ENCODE results near the gene ANO9.

The ANO9 gene

GRCh38 chr11:468493-468892, 26.7 kb upstream of the ANO9 start:
- H3K27ac Mint-ChIP-seq (ENCODE audit: low read depth), result no peak overlapping the region
- no peak overlapping the region for H3K4me3 Mint-ChIP-seq
- no peaks in the 10 kb centered on the region for H3K9me3 Mint-ChIP-seq

GRCh38 chr11:468036-468435, 26.2 kb upstream of the ANO9 start:
- Mint-ChIP-seq H3K4me3 (no peak overlapping the region), H3K27me3 (no peaks in the 10 kb centered on the region), H3K27ac (ENCODE audit: low read depth) (no peak overlapping the region), H3K36me3 (ENCODE audit: insufficient read depth) (peaks cover 11% of the 10 kb centered on the region), H3K9me3 (no peaks in the 10 kb centered on the region), H3K4me1 (no peaks in the 10 kb centered on the region)
- ATAC-seq (replicated peaks; ENCODE audit: extremely low read depth, poor library complexity, severe bottlenecking) (no peak), DNase-seq (ENCODE audit: low spot score in 2 of 2) (no peak)

More at GRCh38 chr11:468493-468892, 26.7 kb upstream of the ANO9 start:
- ATAC-seq (replicated peaks; ENCODE audit: extremely low read depth, poor library complexity, severe bottlenecking) (no peak), DNase-seq (ENCODE audit: low spot score in 2 of 2) (no peak)
- H3K4me1 Mint-ChIP-seq, result no peaks in the 10 kb centered on the region
- H3K27me3 Mint-ChIP-seq, result no peaks in the 10 kb centered on the region
- peaks cover 11% of the 10 kb centered on the region for H3K36me3 Mint-ChIP-seq (ENCODE audit: insufficient read depth)

- DNase-seq (ENCODE audit: low spot score in 2 of 2) (no peak), ATAC-seq (replicated peaks; ENCODE audit: extremely low read depth, poor library complexity, severe bottlenecking) (no peak)
- Mint-ChIP-seq H3K27ac (ENCODE audit: low read depth) (no peak overlapping the region), H3K9me3 (no peaks in the 10 kb centered on the region), H3K36me3 (ENCODE audit: insufficient read depth) (peaks cover 14% of the 10 kb centered on the region), H3K4me3 (no peak overlapping the region), H3K27me3 (no peaks in the 10 kb centered on the region), H3K4me1 (no peaks in the 10 kb centered on the region)
These were observed 24.2 kb upstream of the ANO9 start for GRCh38 chr11:465896-466530.

GRCh38 chr11:464316-464715, 22.5 kb upstream of the ANO9 start:
- no peak overlapping the region for H3K27ac Mint-ChIP-seq (ENCODE audit: low read depth)
- H3K9me3 Mint-ChIP-seq, result no peaks in the 10 kb centered on the region
- DNase-seq (ENCODE audit: low spot score in 2 of 2) (no peak), ATAC-seq (replicated peaks; ENCODE audit: extremely low read depth, poor library complexity, severe bottlenecking) (no peak)
- no peak overlapping the region for H3K4me3 Mint-ChIP-seq
- peaks cover 11% of the 10 kb centered on the region for H3K36me3 Mint-ChIP-seq (ENCODE audit: insufficient read depth)
- no peaks in the 10 kb centered on the region for H3K4me1 Mint-ChIP-seq
- no peaks in the 10 kb centered on the region for H3K27me3 Mint-ChIP-seq

- H3K4me3 Mint-ChIP-seq, result no peak overlapping the region
- H3K4me1 Mint-ChIP-seq, result peaks cover 3% of the 10 kb centered on the region
- peaks cover 9% of the 10 kb centered on the region for H3K36me3 Mint-ChIP-seq (ENCODE audit: insufficient read depth)
- H3K9me3 Mint-ChIP-seq, result no peaks in the 10 kb centered on the region
- DNase-seq (ENCODE audit: low spot score in 2 of 2) (no peak), ATAC-seq (replicated peaks; ENCODE audit: extremely low read depth, poor library complexity, severe bottlenecking) (no peak)
- H3K27ac Mint-ChIP-seq (ENCODE audit: low read depth), result no peak overlapping the region
- H3K27me3 Mint-ChIP-seq, result no peaks in the 10 kb centered on the region
These were observed 20.5 kb upstream of the ANO9 start for GRCh38 chr11:462107-462890.

GRCh38 chr11:461626-462025, 19.8 kb upstream of the ANO9 start:
- Mint-ChIP-seq H3K4me1 (peaks cover 9% of the 10 kb centered on the region), H3K9me3 (no peaks in the 10 kb centered on the region), H3K27ac (ENCODE audit: low read depth) (no peak overlapping the region), H3K36me3 (ENCODE audit: insufficient read depth) (peaks cover 10% of the 10 kb centered on the region), H3K4me3 (no peak overlapping the region), H3K27me3 (no peaks in the 10 kb centered on the region)
- DNase-seq (ENCODE audit: low spot score in 2 of 2), result no peak
- ATAC-seq (replicated peaks; ENCODE audit: extremely low read depth, poor library complexity, severe bottlenecking), result no peak

- no peak for ATAC-seq (replicated peaks; ENCODE audit: extremely low read depth, poor library complexity, severe bottlenecking)
- Mint-ChIP-seq H3K27me3 (no peaks in the 10 kb centered on the region), H3K36me3 (ENCODE audit: insufficient read depth) (peaks cover 9% of the 10 kb centered on the region), H3K4me1 (peaks cover 20% of the 10 kb centered on the region), H3K4me3 (no peak overlapping the region), H3K27ac (ENCODE audit: low read depth) (no peak overlapping the region), H3K9me3 (no peaks in the 10 kb centered on the region)
- DNase-seq (ENCODE audit: low spot score in 2 of 2), result no peak
These were observed 18.8 kb upstream of the ANO9 start for GRCh38 chr11:460331-461199.

- no peaks in the 10 kb centered on the region for H3K9me3 Mint-ChIP-seq
- ATAC-seq (replicated peaks; ENCODE audit: extremely low read depth, poor library complexity, severe bottlenecking) (no peak), DNase-seq (ENCODE audit: low spot score in 2 of 2) (no peak)
- no peak overlapping the region for H3K27ac Mint-ChIP-seq (ENCODE audit: low read depth)
- H3K36me3 Mint-ChIP-seq (ENCODE audit: insufficient read depth), result peaks cover 11% of the 10 kb centered on the region
- H3K4me3 Mint-ChIP-seq, result no peak overlapping the region
- no peaks in the 10 kb centered on the region for H3K27me3 Mint-ChIP-seq
- H3K4me1 Mint-ChIP-seq, result peaks cover 23% of the 10 kb centered on the region
These were observed 17.9 kb upstream of the ANO9 start for GRCh38 chr11:459511-460220.

- H3K36me3 Mint-ChIP-seq (ENCODE audit: insufficient read depth), result peaks cover 11% of the 10 kb centered on the region
- peak overlapping the region; percentile 53 for H3K4me3 Mint-ChIP-seq
- no peak for DNase-seq (ENCODE audit: low spot score in 2 of 2)
- peak overlapping the region; percentile 90 for H3K27ac Mint-ChIP-seq (ENCODE audit: low read depth)
- peaks cover 29% of the 10 kb centered on the region for H3K4me1 Mint-ChIP-seq
- no peak for ATAC-seq (replicated peaks; ENCODE audit: extremely low read depth, poor library complexity, severe bottlenecking)
- H3K27me3 Mint-ChIP-seq, result no peaks in the 10 kb centered on the region
- no peaks in the 10 kb centered on the region for H3K9me3 Mint-ChIP-seq
These were observed 15.4 kb upstream of the ANO9 start for GRCh38 chr11:457111-457760.

- no peaks in the 10 kb centered on the region for H3K27me3 Mint-ChIP-seq
- no peaks in the 10 kb centered on the region for H3K9me3 Mint-ChIP-seq
- peaks cover 31% of the 10 kb centered on the region for H3K4me1 Mint-ChIP-seq
- peaks cover 12% of the 10 kb centered on the region for H3K36me3 Mint-ChIP-seq (ENCODE audit: insufficient read depth)
- ATAC-seq (replicated peaks; ENCODE audit: extremely low read depth, poor library complexity, severe bottlenecking) (peak; percentile 94), DNase-seq (ENCODE audit: low spot score in 2 of 2) (no peak)
- H3K27ac Mint-ChIP-seq (ENCODE audit: low read depth), result peak overlapping the region; percentile 90
- peak overlapping the region; percentile 53 for H3K4me3 Mint-ChIP-seq
These were observed 14.7 kb upstream of the ANO9 start for GRCh38 chr11:456533-456932.

- no peak overlapping the region for H3K4me3 Mint-ChIP-seq
- no peaks in the 10 kb centered on the region for H3K27me3 Mint-ChIP-seq
- ATAC-seq (replicated peaks; ENCODE audit: extremely low read depth, poor library complexity, severe bottlenecking), result no peak
- peaks cover 14% of the 10 kb centered on the region for H3K36me3 Mint-ChIP-seq (ENCODE audit: insufficient read depth)
- H3K27ac Mint-ChIP-seq (ENCODE audit: low read depth), result peak overlapping the region; percentile 90
- H3K4me1 Mint-ChIP-seq, result peaks cover 39% of the 10 kb centered on the region
- H3K9me3 Mint-ChIP-seq, result no peaks in the 10 kb centered on the region
- no peak for DNase-seq (ENCODE audit: low spot score in 2 of 2)
These were observed 13.8 kb upstream of the ANO9 start for GRCh38 chr11:455566-456147.
